GM18873 (cell line): ENCODE data around the gene SMIM9.
"Not testable (repeated sequence)": the region's sequence is repeated elsewhere in the genome, so short reads cannot be mapped to it uniquely, and the experiment has no call there.

ENCODE experiments used
- ATAC-seq: cut with Tn5 transposase; IDR thresholded peaks from one replicate; pipeline ENCODE4 v1.9.1; 2021; ENCODE audit warnings: mild to moderate bottlenecking, moderate library complexity, moderate number of reproducible peaks; ENCODE audit not compliant: unreplicated experiment, low FRiP score

SMIM9 gene

GRCh38 chrX:154834562-154834961 lies at the start of gene SMIM9:
TSS of gene SMIM9 (minus strand) at chrX:154834662. CDS start at chrX:154830856, 3,806 bp downstream.
- ATAC-seq, result no peak

GRCh38 chrX:154884069-154884468 lies 49.6 kb upstream of the SMIM9 start:
- not testable (repeated sequence) for ATAC-seq

DNA sequence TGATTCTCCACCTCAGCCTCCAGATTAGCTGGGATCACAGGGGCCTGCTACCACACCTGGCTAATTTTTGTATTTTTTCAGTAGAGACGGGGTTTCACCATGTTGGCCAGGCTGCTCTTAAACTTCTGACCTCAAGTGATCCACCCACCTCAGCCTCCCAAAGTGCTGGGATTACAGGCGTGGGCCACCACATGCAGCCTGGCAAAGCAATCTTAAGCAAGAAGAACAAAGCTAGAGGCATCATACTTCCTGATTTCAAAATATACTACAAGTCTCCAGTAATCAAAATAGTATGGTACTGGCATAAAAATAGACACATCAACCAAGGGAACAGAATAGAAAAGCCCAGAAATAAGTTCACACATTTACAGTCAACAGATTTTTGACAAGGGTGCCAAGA lies 38.9 kb upstream of the SMIM9 start:
- no peak for ATAC-seq

GRCh38 chrX:154868522-154868921 lies 34.1 kb upstream of the SMIM9 start:
- not testable (repeated sequence) for ATAC-seq

GRCh38 chrX:154855256-154855655 lies 20.8 kb upstream of the SMIM9 start:
- ATAC-seq, result no peak

- ATAC-seq, result no peak
Observed at GRCh38 chrX:154850957-154851611, 16.6 kb upstream of the SMIM9 start.

- ATAC-seq, result no peak
Observed at GRCh38 chrX:154840856-154841255, 6.4 kb upstream of the SMIM9 start.

- ATAC-seq, result no peak
Observed at GRCh38 chrX:154836163-154836562, 1.7 kb upstream of the SMIM9 start.

GRCh38 chrX:154833746-154834274 lies 652 bp downstream of the SMIM9 start:
- no peak for ATAC-seq

- ATAC-seq, result no peak
Observed at GRCh38 chrX:154829926-154830442, 4.5 kb downstream of the SMIM9 start.

DNA sequence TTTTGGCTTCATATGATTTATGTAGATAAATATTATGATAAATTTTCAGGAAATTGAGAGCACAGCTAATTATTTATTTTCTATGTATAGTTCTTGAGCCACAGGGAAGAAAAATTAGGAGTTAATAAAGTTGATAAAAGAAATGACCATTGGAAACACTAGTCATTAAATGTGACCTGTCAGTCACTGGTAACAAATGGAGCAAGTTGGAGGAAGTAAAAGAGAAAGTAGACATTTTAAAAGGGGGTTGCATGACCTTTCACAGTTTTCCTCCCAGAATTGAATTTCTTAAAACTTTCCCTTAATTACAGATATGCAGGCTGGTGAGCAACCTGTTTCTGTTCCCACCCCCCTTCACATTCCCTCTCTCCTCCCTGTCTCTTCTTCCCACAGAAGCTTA lies 5.3 kb downstream of the SMIM9 start:
- ATAC-seq, result no peak

GRCh38 chrX:154828016-154828408 lies 6.5 kb downstream of the SMIM9 start:
- ATAC-seq, result no peak

GRCh38 chrX:154827194-154828015 lies 7.1 kb downstream of the SMIM9 start:
- ATAC-seq, result peak; percentile 93

DNA sequence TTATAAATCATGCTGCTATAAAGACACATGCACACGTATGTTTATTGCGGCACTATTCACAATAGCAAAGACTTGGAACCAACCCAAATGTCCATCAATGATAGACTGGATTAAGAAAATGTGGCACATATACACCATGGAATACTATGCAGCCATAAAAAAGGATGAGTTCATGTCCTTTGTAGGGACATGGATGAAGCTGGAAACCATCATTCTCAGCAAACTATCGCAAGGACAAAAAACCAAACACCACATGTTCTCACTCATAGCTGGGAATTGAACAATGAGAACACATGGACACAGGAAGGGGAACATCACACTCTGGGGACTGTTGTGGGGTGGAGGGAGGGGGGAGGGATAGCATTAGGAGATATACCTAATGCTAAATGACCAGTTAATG lies 8.9 kb downstream of the SMIM9 start:
- not testable (repeated sequence) for ATAC-seq

GRCh38 chrX:154824638-154825037 lies 9.8 kb downstream of the SMIM9 start:
- ATAC-seq, result no peak

DNA sequence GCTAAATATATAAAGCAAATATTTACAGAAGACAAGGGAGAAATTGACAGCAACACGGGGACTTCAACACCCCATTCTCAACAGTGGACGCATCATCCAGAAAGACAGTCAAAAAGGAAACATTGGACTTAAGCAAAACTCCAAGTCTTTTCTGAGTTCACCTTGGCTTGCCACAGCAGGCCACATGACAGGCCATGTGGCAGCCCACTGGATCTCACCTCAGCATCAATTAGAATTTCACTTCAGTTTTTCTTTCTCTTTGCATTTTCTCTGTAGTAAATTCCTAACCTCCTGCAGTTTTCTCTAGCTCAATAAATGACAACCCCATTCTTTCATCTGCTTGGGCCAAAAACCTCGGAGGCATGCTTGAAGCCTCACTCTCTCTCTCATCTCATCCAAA lies 12.4 kb downstream of the SMIM9 start:
- ATAC-seq, result no peak

- no peak for ATAC-seq
Observed at GRCh38 chrX:154821523-154821922, 12.9 kb downstream of the SMIM9 start.

DNA sequence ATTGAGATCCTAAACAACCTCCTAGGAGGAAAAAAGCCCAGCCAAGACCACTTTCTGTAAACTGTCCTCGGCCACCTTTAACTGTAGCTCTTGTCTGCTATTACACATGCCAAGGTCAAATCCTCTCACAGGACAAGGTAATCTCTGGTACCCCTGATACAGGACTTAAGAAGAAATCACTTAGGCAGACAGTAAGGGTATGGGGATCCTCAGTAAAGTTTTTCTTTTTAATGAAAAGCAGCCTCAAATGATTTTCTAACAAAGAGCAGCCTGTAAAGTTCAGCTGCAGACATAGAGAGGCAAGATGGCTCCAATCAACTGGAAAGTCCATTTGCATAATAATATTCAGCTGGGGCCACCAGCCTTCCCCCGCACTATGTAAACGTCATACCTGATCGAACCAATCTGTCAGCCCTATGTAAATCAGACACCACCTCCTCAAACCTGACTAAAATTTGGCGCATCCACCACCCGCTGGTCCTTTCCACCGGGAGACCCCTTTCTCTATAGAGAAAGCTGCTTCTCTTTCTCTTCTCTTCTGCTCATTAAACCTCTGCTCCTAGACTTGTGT lies 14.6 kb downstream of the SMIM9 start:
- ATAC-seq, result peak; percentile 62

GRCh38 chrX:154818916-154819770 lies 15.3 kb downstream of the SMIM9 start:
- no peak for ATAC-seq

- not testable (repeated sequence) for ATAC-seq
Observed at GRCh38 chrX:154817048-154817618, 17.3 kb downstream of the SMIM9 start.
